GM10248 (cell line): ENCODE measurements around the gene DDRGK1.

Experiments used
- CTCF ChIA-PET: fragments of 300-600 bp; sonication (Branson Sonifier 250); formaldehyde crosslinking; extraction: SDS; loops from one replicate; lab custom pipeline; 2021; ENCODE audit warnings: antibody characterized with exemption; lab: Yijun Ruan, JAX
- POLR2A ChIA-PET: fragments of 350-650 bp; sonication (Branson Sonifier 250); formaldehyde crosslinking; extraction: SDS; loops from one replicate; lab custom pipeline; 2020; ENCODE audit warnings: antibody characterized with exemption; lab: Yijun Ruan, JAX
- DNase-seq: peaks from one replicate; pipeline ENCODE4 v3.0.0; 2012; ENCODE audit errors: extremely low spot score
- TF ChIP-seq, protein P1 (sequence below): IDR thresholded peaks from 2 replicates; pipeline ENCODE4 v1.5.1; 2012; ENCODE audit warnings: mild to moderate bottlenecking, low read depth; ENCODE audit errors: extremely low read depth, missing control alignments, control extremely low read depth

Gene DDRGK1

GRCh38 chr20:3167738-3168078 is 36.8 kb downstream of the DDRGK1 start:
- POLR2A ChIA-PET, result interaction anchor here (1.2 kb wide), 1 partner anchor 8 kb away, joined by 3 read pairs; no protein-coding TSS in a partner anchor
- TF ChIP-seq, protein P1, sequence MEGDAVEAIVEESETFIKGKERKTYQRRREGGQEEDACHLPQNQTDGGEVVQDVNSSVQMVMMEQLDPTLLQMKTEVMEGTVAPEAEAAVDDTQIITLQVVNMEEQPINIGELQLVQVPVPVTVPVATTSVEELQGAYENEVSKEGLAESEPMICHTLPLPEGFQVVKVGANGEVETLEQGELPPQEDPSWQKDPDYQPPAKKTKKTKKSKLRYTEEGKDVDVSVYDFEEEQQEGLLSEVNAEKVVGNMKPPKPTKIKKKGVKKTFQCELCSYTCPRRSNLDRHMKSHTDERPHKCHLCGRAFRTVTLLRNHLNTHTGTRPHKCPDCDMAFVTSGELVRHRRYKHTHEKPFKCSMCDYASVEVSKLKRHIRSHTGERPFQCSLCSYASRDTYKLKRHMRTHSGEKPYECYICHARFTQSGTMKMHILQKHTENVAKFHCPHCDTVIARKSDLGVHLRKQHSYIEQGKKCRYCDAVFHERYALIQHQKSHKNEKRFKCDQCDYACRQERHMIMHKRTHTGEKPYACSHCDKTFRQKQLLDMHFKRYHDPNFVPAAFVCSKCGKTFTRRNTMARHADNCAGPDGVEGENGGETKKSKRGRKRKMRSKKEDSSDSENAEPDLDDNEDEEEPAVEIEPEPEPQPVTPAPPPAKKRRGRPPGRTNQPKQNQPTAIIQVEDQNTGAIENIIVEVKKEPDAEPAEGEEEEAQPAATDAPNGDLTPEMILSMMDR, result no peak
- CTCF ChIA-PET, result interaction anchor here (1.4 kb wide), 1 partner anchor 10 kb away, joined by 4 read pairs; no protein-coding TSS in a partner anchor
- no peak for DNase-seq

DNA sequence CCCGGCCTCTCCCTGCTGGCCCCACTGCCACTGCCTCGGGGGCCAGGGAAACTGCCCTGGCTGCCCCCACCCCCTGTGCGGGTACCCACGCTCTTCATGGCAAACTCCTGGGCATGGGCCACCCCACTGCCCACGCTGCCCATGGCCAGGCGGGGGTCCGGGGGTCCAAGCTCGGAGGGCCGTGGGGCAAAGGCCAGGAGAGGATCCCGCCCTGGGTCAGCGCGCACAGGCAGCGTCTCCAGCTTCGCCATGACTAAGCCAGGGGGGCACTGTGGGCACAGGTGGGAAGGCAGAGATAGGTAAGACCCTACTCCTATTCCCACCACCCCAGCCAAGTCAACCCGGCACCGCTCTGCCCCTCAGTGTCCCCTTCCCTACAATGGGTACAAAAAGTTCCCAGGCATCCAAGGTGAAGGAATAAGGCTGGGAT is 37.6 kb downstream of the DDRGK1 start:
- ChIA-PET CTCF (interaction anchor here (1.4 kb wide), 1 partner anchor 10 kb away, joined by 4 read pairs; no protein-coding TSS in a partner anchor), POLR2A (no interaction called here)
- TF ChIP-seq, protein P1, result no peak
- no peak for DNase-seq

GRCh38 chr20:3166338-3166912 is 38.1 kb downstream of the DDRGK1 start:
- TF ChIP-seq, protein P1, result no peak
- ChIA-PET CTCF (no interaction called here), POLR2A (no interaction called here)
- DNase-seq, result no peak

DNA sequence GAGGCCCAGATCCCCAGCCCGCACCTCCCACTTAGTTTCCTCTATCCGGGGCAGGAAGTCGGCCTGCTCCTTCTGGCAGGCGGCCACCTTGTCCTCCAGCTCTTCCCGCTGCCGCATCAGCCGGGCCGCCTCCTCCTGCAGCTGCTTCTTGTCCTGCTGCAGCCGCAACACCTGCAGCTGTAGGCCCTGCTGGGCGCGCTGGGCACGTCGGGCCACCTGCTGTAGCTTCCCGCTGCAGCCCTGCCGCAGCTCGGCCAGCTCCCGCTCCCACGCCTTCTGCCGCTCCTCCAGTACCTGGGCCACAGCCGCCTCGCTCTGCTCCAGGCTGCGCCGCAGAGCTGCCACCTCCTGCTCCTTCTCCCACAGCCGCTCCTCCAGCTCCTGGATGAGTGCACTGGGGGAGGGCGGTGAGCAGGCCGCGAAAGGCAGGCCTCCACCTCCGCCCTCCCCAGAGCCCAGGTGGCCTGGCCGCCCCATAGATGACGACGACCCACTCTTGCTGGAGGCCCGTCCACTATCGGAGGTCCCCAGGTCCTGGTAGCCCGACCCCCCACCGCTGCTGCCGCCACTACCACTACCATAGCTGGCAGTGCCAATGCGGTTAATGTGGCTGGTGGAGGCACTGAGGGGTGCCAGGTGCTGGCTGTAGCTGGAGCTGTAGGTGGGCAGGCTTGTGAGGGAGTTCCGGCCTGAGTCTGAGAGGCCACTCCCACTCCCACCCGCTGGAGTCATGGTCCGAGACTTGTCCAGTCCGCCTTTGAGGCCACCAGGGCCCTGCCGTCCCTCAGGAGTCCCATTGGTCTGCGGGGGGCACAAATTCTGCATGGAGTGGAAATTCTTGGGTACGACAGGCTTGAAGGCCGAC is 38.8 kb downstream of the DDRGK1 start:
- CTCF ChIA-PET, result interaction anchor here (0.9 kb wide), 1 partner anchor 20 kb away, joined by 4 read pairs; no protein-coding TSS in a partner anchor
- no peak for DNase-seq
- POLR2A ChIA-PET, result no interaction called here
- TF ChIP-seq, protein P1, result no peak

DNA sequence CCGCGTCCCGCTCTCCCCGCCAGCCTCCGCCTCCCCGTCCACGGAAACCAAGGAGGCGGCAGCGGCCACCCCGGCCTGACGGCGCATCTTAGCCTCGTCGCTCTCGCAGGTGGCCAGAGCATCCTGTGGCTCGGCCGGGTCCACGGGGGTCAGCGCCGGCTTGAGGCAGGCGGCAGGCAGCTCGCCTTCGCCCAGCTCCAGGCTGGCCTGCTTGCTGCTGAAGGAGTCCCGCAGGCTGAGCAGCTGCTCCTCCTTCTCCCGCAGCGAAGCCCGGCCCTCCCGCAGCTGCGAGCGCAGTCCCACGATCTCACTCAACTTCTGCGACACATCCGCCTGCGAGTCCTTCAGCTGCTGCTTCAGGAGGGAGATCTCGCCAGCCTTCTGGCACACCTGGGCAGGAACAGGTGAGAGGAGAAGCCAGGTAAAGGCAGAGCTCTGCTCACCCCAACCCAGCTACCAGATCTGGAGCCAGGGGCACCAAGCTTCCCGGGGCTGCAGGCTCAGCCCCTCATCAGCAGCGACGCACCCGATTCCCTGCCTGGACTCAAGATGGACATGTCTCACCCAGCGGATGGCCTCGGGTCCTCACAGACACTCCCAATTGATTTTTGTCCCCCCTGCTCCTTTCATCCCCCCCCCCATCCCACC is 39.6 kb downstream of the DDRGK1 start:
- ChIA-PET CTCF (interaction anchor here (0.9 kb wide), 1 partner anchor 20 kb away, joined by 4 read pairs; no protein-coding TSS in a partner anchor), POLR2A (no interaction called here)
- DNase-seq, result no peak
- TF ChIP-seq, protein P1, result no peak

- CTCF ChIA-PET, result no interaction called here
- POLR2A ChIA-PET, result no interaction called here
- DNase-seq, result no peak
- TF ChIP-seq, protein P1, result no peak
Observed at GRCh38 chr20:3164043-3164762, 40.3 kb downstream of the DDRGK1 start.
